K562 (cell line): ENCODE results near the gene ZNF549. TPM values are rescaled to one million over a fixed set of nuclear protein-coding genes. Genes with fewer than 3 reads are reported as not detected.

Experiments used
- CBX1 ChIP-seq: sonication (generic); IDR thresholded peaks from 2 replicates; pipeline ENCODE4 v1.6.1; 2016; ENCODE audit warnings: antibody characterized with exemption, low read depth, mild to moderate bottlenecking
- CXXC5 ChIP-seq: fragments of 250-450 bp; sonication (Bioruptor Pico); IDR thresholded peaks from 2 replicates; pipeline ENCODE4 v1.8.0; 2022; ENCODE audit warnings: inconsistent platforms, mild to moderate bottlenecking, moderate library complexity
- DEAF1 ChIP-seq: fragments of 450-650 bp; formaldehyde crosslinking; IDR thresholded peaks from 2 replicates; pipeline ENCODE4 v1.4.0; 2020; ENCODE audit warnings: mild to moderate bottlenecking, moderate library complexity
- FOXK1 ChIP-seq: sonication (generic); formaldehyde crosslinking; IDR thresholded peaks from 2 replicates; pipeline ENCODE4 v1.8.0; 2022; ENCODE audit warnings: missing genetic modification reagents, mild to moderate bottlenecking, borderline replicate concordance
- FOXP1 ChIP-seq: sonication (generic); formaldehyde crosslinking; IDR thresholded peaks from 2 replicates; pipeline ENCODE4 v1.8.0; 2022; ENCODE audit warnings: mild to moderate bottlenecking, missing genetic modification reagents
- ILK ChIP-seq: fragments of 450-650 bp; IDR thresholded peaks from 2 replicates; pipeline ENCODE4 v1.6.1; 2016; ENCODE audit warnings: missing genetic modification characterization, low read depth, mild to moderate bottlenecking, missing compliant biosample characterization, moderate library complexity, borderline replicate concordance
- MAFG ChIP-seq: fragments of 450-650 bp; conservative IDR thresholded peaks from 2 replicates; pipeline ENCODE4 v1.6.1; 2016; ENCODE audit warnings: missing genetic modification characterization, missing compliant biosample characterization
- MEF2D ChIP-seq: conservative IDR thresholded peaks from 2 replicates; pipeline ENCODE4 v1.6.1; 2016; ENCODE audit warnings: low read depth, missing genetic modification characterization, missing compliant biosample characterization
- MITF ChIP-seq: IDR thresholded peaks from 2 replicates; pipeline ENCODE4 v1.6.1; 2014; ENCODE audit warnings: antibody characterized with exemption
- MTA2 ChIP-seq: fragments of 450-650 bp; IDR thresholded peaks from 2 replicates; pipeline ENCODE4 v1.6.1; 2016; ENCODE audit warnings: low read depth
- MYBL2 ChIP-seq, 2 experiments: fragments of 450-650 bp in 1 of 2; sonication (generic) in 1 of 2; formaldehyde crosslinking in 1 of 2; IDR thresholded peaks; 2 replicates each; pipeline versions ENCODE4 v1.6.1 to v1.8.1; 2017 to 2022; ENCODE audit warnings: borderline replicate concordance in 1 of 2, inconsistent platforms in 1 of 2, low read depth in 1 of 2, mild to moderate bottlenecking in 1 of 2, missing genetic modification reagents in 1 of 2, moderate library complexity in 1 of 2
- NFRKB ChIP-seq: fragments of 450-650 bp; IDR thresholded peaks from 2 replicates; pipeline ENCODE4 v1.6.1; 2016; ENCODE audit warnings: low read depth
- STAG1 ChIP-seq: sonication (generic); formaldehyde crosslinking; IDR thresholded peaks from 2 replicates; pipeline ENCODE4 v1.5.0; 2020; ENCODE audit warnings: missing genetic modification reagents, borderline replicate concordance
- TARDBP ChIP-seq: fragments of 450-650 bp; IDR thresholded peaks from 2 replicates; pipeline ENCODE4 v1.6.1; 2016
- TOE1 ChIP-seq, 2 experiments: fragments of 450-650 bp in 1 of 2; sonication (generic) in 1 of 2; formaldehyde crosslinking in 1 of 2; IDR thresholded peaks; 2 replicates each; pipeline versions ENCODE4 v1.7.1 to v1.8.0; 2016 to 2022; ENCODE audit warnings: borderline replicate concordance in 2 of 2, mild to moderate bottlenecking in 2 of 2, antibody characterized with exemption in 1 of 2, inconsistent platforms in 1 of 2, low read depth in 1 of 2, missing genetic modification reagents in 1 of 2, moderate library complexity in 1 of 2
- TRIM28 ChIP-seq: fragments of 450-650 bp; IDR thresholded peaks from 2 replicates; pipeline ENCODE4 v1.6.1; 2017
- TSC22D4 ChIP-seq: fragments of 450-650 bp; IDR thresholded peaks from 2 replicates; pipeline ENCODE4 v1.6.1; 2016; ENCODE audit warnings: missing genetic modification characterization, missing biosample characterization, control low read depth
- polyA plus RNA-seq, 8 experiments: library from polyadenylated mRNA; depleted of rRNA in 4 of 8; stranded (reverse) in 5 of 8; unstranded in 3 of 8; fragments of >200 nt; fragmentation: Nextera tagmentation in 2 of 8; fragmentation: Illumina TruSeq in 1 of 8; extraction: Ambion mirVana in 2 of 8; extraction: Trizol in 1 of 8; gene quantifications; 2 replicates each; pipeline versions ENCODE4 v1.2.1 to v1.2.3, GENCODE V29; 2011 to 2014; ENCODE audit warnings: inconsistent platforms in 1 of 8, missing spikeins in 1 of 8
- total RNA-seq, 7 experiments: library from RNA; depleted of rRNA in 6 of 7; stranded (reverse); fragments of >200 nt in 6 of 7; fragmentation: Illumina TruSeq in 2 of 7; extraction: Trizol in 2 of 7; gene quantifications; 2 replicates each; pipeline versions ENCODE4 v1.2.1 to v1.2.3, GENCODE V29; 2011 to 2021; ENCODE audit warnings: low replicate concordance in 1 of 7
- TF ChIP-seq, protein P1 (sequence below): fragments of 150-350 bp; conservative IDR thresholded peaks from 2 replicates; pipeline ENCODE4 v1.6.1; 2014; ENCODE audit warnings: low read length
- TF ChIP-seq, protein P2 (sequence below): fragments of 250-450 bp; sonication (Bioruptor Pico); IDR thresholded peaks from 2 replicates; pipeline ENCODE4 v1.8.0; 2021; ENCODE audit warnings: moderate library complexity, mild to moderate bottlenecking, inconsistent platforms
- TF ChIP-seq, protein P3 (sequence below): fragments of 450-650 bp; IDR thresholded peaks from 2 replicates; pipeline ENCODE4 v1.6.1; 2016; ENCODE audit warnings: mild to moderate bottlenecking

Gene ZNF549
- total and polyA plus RNA-seq, 9 of the 15 experiments (the other 6 are each of a cell fraction or from before 2014, with no cell fraction given): 0.03 to 0.68 (median 0.25) TPM

DNA sequence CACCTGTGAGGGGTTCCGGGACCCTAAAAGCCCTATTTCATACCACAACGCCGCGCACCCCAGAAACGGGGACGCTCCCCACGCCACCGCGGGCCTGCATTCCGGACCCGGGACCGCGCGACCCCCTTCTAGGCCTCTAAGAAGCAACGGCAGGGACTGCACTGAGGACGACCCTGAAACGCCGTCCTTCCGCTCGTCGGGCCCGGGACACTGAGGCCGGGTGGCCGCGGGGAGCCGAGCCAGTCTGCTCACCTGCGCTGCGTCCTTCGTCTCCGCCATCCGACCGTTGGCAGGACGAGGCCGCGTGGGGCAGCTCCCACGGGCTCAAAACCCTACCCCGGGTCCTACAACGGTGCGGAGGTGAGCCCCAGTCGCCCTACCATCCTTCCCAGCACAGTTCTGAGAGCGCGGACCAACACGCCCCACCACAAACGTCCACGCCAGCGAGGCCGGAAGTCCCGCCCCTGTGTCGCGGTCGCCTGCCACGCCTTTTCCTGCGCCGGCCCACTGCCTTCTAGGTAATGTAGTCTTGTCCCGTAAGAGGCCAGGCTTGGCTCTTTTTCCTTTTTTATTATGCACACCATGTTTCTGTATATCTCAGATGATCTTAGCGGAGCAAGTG, 32.4 kb downstream of the ZNF549 start, which contains the start of gene ZNF550 (continued):
- TF ChIP-seq ILK (tag) (no peak), TOE1 (IDR thresholded peaks at IDR 0.05; ENCODE audit: borderline replicate concordance) (no peak), TOE1 (CRISPR knock-in tag; IDR thresholded peaks at IDR 0.05; ENCODE audit: borderline replicate concordance, low read depth) (no peak), MAFG (no peak), FOXK1 (CRISPR knock-in tag) (no peak), TRIM28 (no peak), CXXC5 (CRISPR knock-in tag) (peak; percentile 82), TSC22D4 (tag) (no peak), MTA2 (no peak), STAG1 (no peak), NFRKB (no peak), MEF2D (no peak), MYBL2 (IDR thresholded peaks at IDR 0.05; ENCODE audit: low read depth) (no peak), MYBL2 (CRISPR knock-in tag; IDR thresholded peaks at IDR 0.05; ENCODE audit: borderline replicate concordance) (no peak), CBX1 (no peak), TARDBP (no peak), MITF (no peak), DEAF1 (CRISPR knock-in tag) (no peak), FOXP1 (no peak)
- TF ChIP-seq, protein P1, sequence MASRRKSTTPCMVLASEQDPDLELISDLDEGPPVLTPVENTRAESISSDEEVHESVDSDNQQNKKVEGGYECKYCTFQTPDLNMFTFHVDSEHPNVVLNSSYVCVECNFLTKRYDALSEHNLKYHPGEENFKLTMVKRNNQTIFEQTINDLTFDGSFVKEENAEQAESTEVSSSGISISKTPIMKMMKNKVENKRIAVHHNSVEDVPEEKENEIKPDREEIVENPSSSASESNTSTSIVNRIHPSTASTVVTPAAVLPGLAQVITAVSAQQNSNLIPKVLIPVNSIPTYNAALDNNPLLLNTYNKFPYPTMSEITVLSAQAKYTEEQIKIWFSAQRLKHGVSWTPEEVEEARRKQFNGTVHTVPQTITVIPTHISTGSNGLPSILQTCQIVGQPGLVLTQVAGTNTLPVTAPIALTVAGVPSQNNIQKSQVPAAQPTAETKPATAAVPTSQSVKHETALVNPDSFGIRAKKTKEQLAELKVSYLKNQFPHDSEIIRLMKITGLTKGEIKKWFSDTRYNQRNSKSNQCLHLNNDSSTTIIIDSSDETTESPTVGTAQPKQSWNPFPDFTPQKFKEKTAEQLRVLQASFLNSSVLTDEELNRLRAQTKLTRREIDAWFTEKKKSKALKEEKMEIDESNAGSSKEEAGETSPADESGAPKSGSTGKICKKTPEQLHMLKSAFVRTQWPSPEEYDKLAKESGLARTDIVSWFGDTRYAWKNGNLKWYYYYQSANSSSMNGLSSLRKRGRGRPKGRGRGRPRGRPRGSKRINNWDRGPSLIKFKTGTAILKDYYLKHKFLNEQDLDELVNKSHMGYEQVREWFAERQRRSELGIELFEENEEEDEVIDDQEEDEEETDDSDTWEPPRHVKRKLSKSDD: no peak
- TF ChIP-seq, protein P2, sequence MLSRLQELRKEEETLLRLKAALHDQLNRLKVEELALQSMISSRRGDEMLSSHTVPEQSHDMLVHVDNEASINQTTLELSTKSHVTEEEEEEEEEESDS (CRISPR knock-in tag): no peak
- TF ChIP-seq, protein P3, sequence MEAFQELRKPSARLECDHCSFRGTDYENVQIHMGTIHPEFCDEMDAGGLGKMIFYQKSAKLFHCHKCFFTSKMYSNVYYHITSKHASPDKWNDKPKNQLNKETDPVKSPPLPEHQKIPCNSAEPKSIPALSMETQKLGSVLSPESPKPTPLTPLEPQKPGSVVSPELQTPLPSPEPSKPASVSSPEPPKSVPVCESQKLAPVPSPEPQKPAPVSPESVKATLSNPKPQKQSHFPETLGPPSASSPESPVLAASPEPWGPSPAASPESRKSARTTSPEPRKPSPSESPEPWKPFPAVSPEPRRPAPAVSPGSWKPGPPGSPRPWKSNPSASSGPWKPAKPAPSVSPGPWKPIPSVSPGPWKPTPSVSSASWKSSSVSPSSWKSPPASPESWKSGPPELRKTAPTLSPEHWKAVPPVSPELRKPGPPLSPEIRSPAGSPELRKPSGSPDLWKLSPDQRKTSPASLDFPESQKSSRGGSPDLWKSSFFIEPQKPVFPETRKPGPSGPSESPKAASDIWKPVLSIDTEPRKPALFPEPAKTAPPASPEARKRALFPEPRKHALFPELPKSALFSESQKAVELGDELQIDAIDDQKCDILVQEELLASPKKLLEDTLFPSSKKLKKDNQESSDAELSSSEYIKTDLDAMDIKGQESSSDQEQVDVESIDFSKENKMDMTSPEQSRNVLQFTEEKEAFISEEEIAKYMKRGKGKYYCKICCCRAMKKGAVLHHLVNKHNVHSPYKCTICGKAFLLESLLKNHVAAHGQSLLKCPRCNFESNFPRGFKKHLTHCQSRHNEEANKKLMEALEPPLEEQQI: no peak
